Esophagus (tissue), 2 donors: Measurements from ENCODE around the gene ADGRG3. TPM values are rescaled to one million over a fixed set of nuclear protein-coding genes. Genes with fewer than 3 reads are reported as not detected.

Source experiments
- H3K27ac ChIP-seq, 2 donors: one replicate each; pipeline ENCODE4 v1.5.1; 2013; ENCODE audit warnings: low read depth in 2 of 2, mild to moderate bottlenecking in 2 of 2, inconsistent platforms in 1 of 2, low read length in 1 of 2, moderate library complexity in 1 of 2
- H3K27me3 ChIP-seq, 2 donors: one replicate each; pipeline ENCODE4 v1.6.1; 2013; ENCODE audit warnings: low read length in 2 of 2, control low read depth in 1 of 2, mild to moderate bottlenecking in 1 of 2; ENCODE audit not compliant: insufficient read depth in 2 of 2, control insufficient read depth in 1 of 2
- H3K36me3 ChIP-seq, 2 donors: one replicate each; pipeline ENCODE4 v1.6.1; 2013; ENCODE audit warnings: low read length in 1 of 2; ENCODE audit not compliant: control insufficient read depth in 2 of 2, insufficient read depth in 2 of 2
- H3K4me1 ChIP-seq, 2 donors: one replicate each; pipeline ENCODE4 v1.6.1; 2013; ENCODE audit warnings: low read length in 1 of 2; ENCODE audit not compliant: control insufficient read depth in 2 of 2, insufficient read depth in 2 of 2
- H3K4me3 ChIP-seq, 2 donors: one replicate each; pipeline ENCODE4 v1.5.1; 2013; ENCODE audit warnings: low read length in 2 of 2, mild to moderate bottlenecking in 2 of 2, low read depth in 1 of 2, moderate library complexity in 1 of 2
- H3K9me3 ChIP-seq, 2 donors: one replicate each; pipeline ENCODE4 v1.6.1; 2013; ENCODE audit warnings: mild to moderate bottlenecking in 2 of 2, low read depth in 1 of 2, low read length in 1 of 2, moderate library complexity in 1 of 2; ENCODE audit not compliant: control insufficient read depth in 2 of 2, insufficient read depth in 1 of 2
- WGBS, 2 donors: extraction: QIAGEN DNeasy Blood & Tissue Kit; methylation state at CpG; one replicate each; pipeline ENCODE4 v1.1.7; 2013; 5-methylcytosine and 5-hydroxymethylcytosine counted together
- polyA plus RNA-seq, 2 donors: library from polyadenylated mRNA; stranded (reverse); fragments of 200-250 nt; gene quantifications; one replicate each; pipeline ENCODE4 v1.2.3, GENCODE V29; 2013
- donor health status: healthy with polysubstance abuse.
- donor health status: Bipolar disorder and iron deficiency.

Gene ADGRG3
- polyA plus RNA-seq, 2 donors: 0.31 to 0.72 TPM

- H3K4me1 ChIP-seq: peaks cover 0 to 2% of the 10 kb centered on the region in 2 donors
- H3K27ac ChIP-seq: no peak overlapping the region
- no peak overlapping the region for H3K4me3 ChIP-seq
- WGBS, 2 donors: 91 to 93% methylated on average over 12 of the region's 12 CpGs
- H3K9me3 ChIP-seq: no peaks in the 10 kb centered on the region
- no peaks in the 10 kb centered on the region for H3K36me3 ChIP-seq
- no peaks in the 10 kb centered on the region for H3K27me3 ChIP-seq
Observed at GRCh38 chr16:57679016-57679415, 10.9 kb downstream of the ADGRG3 start.

- Histone ChIP-seq H3K9me3 (no peaks in the 10 kb centered on the region), H3K27me3 (no peaks in the 10 kb centered on the region), H3K27ac (no peak overlapping the region), H3K4me3 (no peak overlapping the region), H3K36me3 (no peaks in the 10 kb centered on the region), H3K4me1 (peaks cover 0 to 2% of the 10 kb centered on the region in 2 donors)
- 70 to 84% methylated on average over 7 of the region's 7 CpGs for WGBS, 2 donors
Observed at GRCh38 chr16:57679767-57680482, 11.8 kb downstream of the ADGRG3 start.

- no peaks in the 10 kb centered on the region for H3K27me3 ChIP-seq
- no peak overlapping the region for H3K27ac ChIP-seq
- H3K4me1 ChIP-seq: peaks cover 0 to 2% of the 10 kb centered on the region in 2 donors
- H3K9me3 ChIP-seq: no peaks in the 10 kb centered on the region
- no peaks in the 10 kb centered on the region for H3K36me3 ChIP-seq
- H3K4me3 ChIP-seq: no peak overlapping the region
- WGBS, 2 donors: 76 to 81% methylated on average over 5 of the region's 5 CpGs
Observed at GRCh38 chr16:57680842-57681375, 12.8 kb downstream of the ADGRG3 start.

GRCh38 chr16:57681950-57682728, 14.0 kb downstream of the ADGRG3 start:
- Histone ChIP-seq H3K27ac (no peak overlapping the region), H3K36me3 (no peaks in the 10 kb centered on the region), H3K4me1 (peaks cover 0 to 2% of the 10 kb centered on the region in 2 donors), H3K27me3 (no peaks in the 10 kb centered on the region), H3K4me3 (no peak overlapping the region), H3K9me3 (no peaks in the 10 kb centered on the region)
- 94 to 96% methylated on average over 13 of the region's 13 CpGs for WGBS, 2 donors

GRCh38 chr16:57682809-57683635, 14.9 kb downstream of the ADGRG3 start:
- Histone ChIP-seq H3K27ac (no peak overlapping the region), H3K4me1 (no peaks in the 10 kb centered on the region), H3K4me3 (no peak overlapping the region), H3K27me3 (no peaks in the 10 kb centered on the region), H3K9me3 (no peaks in the 10 kb centered on the region), H3K36me3 (no peaks in the 10 kb centered on the region)
- WGBS, 2 donors: 88 to 89% methylated on average over 11 of the region's 11 CpGs

GRCh38 chr16:57683636-57684545, 15.8 kb downstream of the ADGRG3 start:
- Histone ChIP-seq H3K9me3 (no peaks in the 10 kb centered on the region), H3K4me1 (no peaks in the 10 kb centered on the region), H3K27me3 (no peaks in the 10 kb centered on the region), H3K27ac (no peak overlapping the region), H3K4me3 (no peak overlapping the region), H3K36me3 (no peaks in the 10 kb centered on the region)
- 87 to 90% methylated on average over 18 of the region's 18 CpGs for WGBS, 2 donors

GRCh38 chr16:57684626-57685358, 16.7 kb downstream of the ADGRG3 start:
- H3K27ac ChIP-seq: no peak overlapping the region
- no peak overlapping the region for H3K4me3 ChIP-seq
- no peaks in the 10 kb centered on the region for H3K36me3 ChIP-seq
- H3K9me3 ChIP-seq: no peaks in the 10 kb centered on the region
- 95% methylated on average over 8 of the region's 8 CpGs for WGBS, 2 donors
- H3K27me3 ChIP-seq: no peaks in the 10 kb centered on the region
- H3K4me1 ChIP-seq: peaks cover 0 to 2% of the 10 kb centered on the region in 2 donors

GRCh38 chr16:57685633-57686032, 17.5 kb downstream of the ADGRG3 start:
- Histone ChIP-seq H3K9me3 (no peaks in the 10 kb centered on the region), H3K36me3 (no peaks in the 10 kb centered on the region), H3K27ac (no peak overlapping the region), H3K4me1 (peaks cover 0 to 2% of the 10 kb centered on the region in 2 donors), H3K27me3 (no peaks in the 10 kb centered on the region), H3K4me3 (no peak overlapping the region)
- 87 to 90% methylated on average over 11 of the region's 11 CpGs for WGBS, 2 donors
